WTC11 (cell line): ENCODE measurements around the gene UPF2. TPM values are rescaled to one million over a fixed set of nuclear protein-coding genes. Genes with fewer than 3 reads are reported as not detected.
A peak's percentile ranks its signal among the peaks of the same experiment; 100 is the strongest.

ENCODE experiments used
- ATAC-seq: fragments of 200-7000 bp; cut with Tn5 transposase; 2 replicates; pipeline ENCODE4 v1.10.0; 2021; ENCODE audit warnings: mild to moderate bottlenecking, moderate library complexity
- CTCF ChIA-PET: fragments of 300-600 bp; sonication (Branson Sonifier 250); formaldehyde crosslinking; loops from one replicate; lab custom pipeline; 2021; ENCODE audit warnings: antibody characterized with exemption; lab: Charles Lee
- POLR2A ChIA-PET: fragments of 350-600 bp; sonication (Branson Sonifier 250); formaldehyde crosslinking; loops from one replicate; lab custom pipeline; 2021; ENCODE audit warnings: antibody characterized with exemption; lab: Charles Lee
- DNase-seq: peaks from one replicate; pipeline ENCODE4 v3.0.0; 2021; ENCODE audit warnings: low spot score
- H3K27ac Mint-ChIP-seq: 2 replicates; pipeline ENCODE4 v1.8.0; 2021; ENCODE audit warnings: mixed read lengths
- H3K27me3 Mint-ChIP-seq: 2 replicates; pipeline ENCODE4 v1.8.0; 2021; ENCODE audit warnings: low read depth, mild to moderate bottlenecking, moderate library complexity, mixed read lengths
- H3K36me3 Mint-ChIP-seq: 2 replicates; pipeline ENCODE4 v1.8.0; 2021; ENCODE audit warnings: mixed read lengths
- H3K4me1 Mint-ChIP-seq: 2 replicates; pipeline ENCODE4 v1.8.0; 2022; ENCODE audit warnings: mixed read lengths
- H3K4me3 Mint-ChIP-seq: 2 replicates; pipeline ENCODE4 v1.8.0; 2021; ENCODE audit warnings: mild to moderate bottlenecking, moderate library complexity, mixed read lengths
- H3K9me3 Mint-ChIP-seq: 2 replicates; pipeline ENCODE4 v1.8.0; 2021; ENCODE audit warnings: mixed read lengths
- HMGA2 ChIP-seq: fragments of 250-450 bp; sonication (Bioruptor Pico); IDR thresholded peaks from 2 replicates; pipeline ENCODE4 v1.4.0; 2021; ENCODE audit warnings: mild to moderate bottlenecking, moderate library complexity
- JUN ChIP-seq: sonication (generic); formaldehyde crosslinking; IDR thresholded peaks from 2 replicates; pipeline ENCODE4 v1.8.0; 2023; ENCODE audit warnings: mild to moderate bottlenecking, missing genetic modification reagents
- MYBL2 ChIP-seq: sonication (generic); formaldehyde crosslinking; IDR thresholded peaks from 2 replicates; pipeline ENCODE4 v1.8.1; 2023; ENCODE audit warnings: mild to moderate bottlenecking, moderate library complexity, missing genetic modification reagents
- SP1 ChIP-seq: sonication (generic); formaldehyde crosslinking; conservative IDR thresholded peaks from 2 replicates; pipeline ENCODE4 v1.8.1; 2022; ENCODE audit warnings: missing genetic modification reagents
- ZNF396 ChIP-seq: fragments of 250-450 bp; sonication (Bioruptor Pico); IDR thresholded peaks from 2 replicates; pipeline ENCODE4 v1.8.0; 2021; ENCODE audit warnings: mild to moderate bottlenecking, moderate library complexity, borderline replicate concordance
- ZNF423 ChIP-seq: fragments of 250-450 bp; sonication (Bioruptor Pico); IDR thresholded peaks from 2 replicates; pipeline ENCODE4 v2.1.2; 2022; ENCODE audit warnings: mild to moderate bottlenecking, moderate library complexity
- total RNA-seq: library from RNA; stranded (reverse); gene quantifications from 3 replicates; pipeline ENCODE4 v1.2.3, GENCODE V29; 2021
- TF ChIP-seq, protein P1 (sequence below): sonication (generic); formaldehyde crosslinking; IDR thresholded peaks from 2 replicates; pipeline ENCODE4 v1.8.1; 2022; ENCODE audit warnings: mild to moderate bottlenecking, moderate library complexity, missing genetic modification reagents
- TF ChIP-seq, protein P2 (sequence below): fragments of 200-600 bp; IDR thresholded peaks from 2 replicates; pipeline ENCODE4 v1.8.0; 2022; ENCODE audit warnings: antibody characterized with exemption
- TF ChIP-seq, protein P3 (sequence below): sonication (generic); formaldehyde crosslinking; IDR thresholded peaks from 2 replicates; pipeline ENCODE4 v1.8.0; 2022; ENCODE audit warnings: mild to moderate bottlenecking, missing genetic modification reagents
- TF ChIP-seq, protein P4 (sequence below): fragments of 250-450 bp; sonication (Bioruptor Pico); conservative IDR thresholded peaks from 2 replicates; pipeline ENCODE4 v1.9.0; 2021; ENCODE audit warnings: mild to moderate bottlenecking

UPF2 gene
- total RNA-seq, 1 experiment from 2014 or later: 24.3 TPM

DNA sequence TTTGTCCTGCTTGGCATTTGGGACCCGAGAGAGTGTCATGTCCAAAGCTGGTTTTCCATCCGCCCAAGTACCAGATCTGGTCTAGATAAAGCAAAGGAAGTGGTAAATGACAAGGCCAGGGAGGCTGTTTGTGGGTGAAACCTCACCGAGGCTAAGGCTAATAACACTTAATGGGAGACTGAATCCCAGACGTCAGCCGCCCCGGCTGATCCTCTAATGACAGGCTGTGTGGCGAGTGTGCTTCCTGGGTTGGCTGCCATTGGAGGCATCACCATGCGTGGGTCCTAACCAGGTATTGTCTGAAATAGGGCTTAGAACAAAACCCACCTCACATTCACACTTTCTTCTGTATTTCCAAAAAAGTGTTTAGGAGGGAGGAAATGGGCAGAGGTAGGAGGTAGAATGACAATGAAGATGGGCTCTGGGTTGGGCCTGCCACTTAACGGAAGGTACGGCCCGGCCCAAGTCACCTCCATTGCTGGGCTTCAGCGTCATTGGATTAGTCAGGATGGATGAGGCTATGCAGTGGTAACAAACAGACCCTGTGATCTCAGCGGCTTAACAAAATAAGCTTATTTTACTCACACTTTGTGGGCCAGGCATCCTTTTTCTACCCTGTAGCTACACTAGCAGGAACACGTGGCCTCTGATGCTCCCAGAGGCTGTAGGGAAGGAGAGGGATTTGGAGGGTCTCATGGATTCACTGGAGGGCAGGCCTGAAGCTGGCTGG is 159.8 kb downstream of the UPF2 start (continued):
- TF ChIP-seq, protein P1, sequence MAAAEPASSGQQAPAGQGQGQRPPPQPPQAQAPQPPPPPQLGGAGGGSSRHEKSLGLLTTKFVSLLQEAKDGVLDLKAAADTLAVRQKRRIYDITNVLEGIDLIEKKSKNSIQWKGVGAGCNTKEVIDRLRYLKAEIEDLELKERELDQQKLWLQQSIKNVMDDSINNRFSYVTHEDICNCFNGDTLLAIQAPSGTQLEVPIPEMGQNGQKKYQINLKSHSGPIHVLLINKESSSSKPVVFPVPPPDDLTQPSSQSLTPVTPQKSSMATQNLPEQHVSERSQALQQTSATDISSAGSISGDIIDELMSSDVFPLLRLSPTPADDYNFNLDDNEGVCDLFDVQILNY (CRISPR knock-in tag): no peak

DNA sequence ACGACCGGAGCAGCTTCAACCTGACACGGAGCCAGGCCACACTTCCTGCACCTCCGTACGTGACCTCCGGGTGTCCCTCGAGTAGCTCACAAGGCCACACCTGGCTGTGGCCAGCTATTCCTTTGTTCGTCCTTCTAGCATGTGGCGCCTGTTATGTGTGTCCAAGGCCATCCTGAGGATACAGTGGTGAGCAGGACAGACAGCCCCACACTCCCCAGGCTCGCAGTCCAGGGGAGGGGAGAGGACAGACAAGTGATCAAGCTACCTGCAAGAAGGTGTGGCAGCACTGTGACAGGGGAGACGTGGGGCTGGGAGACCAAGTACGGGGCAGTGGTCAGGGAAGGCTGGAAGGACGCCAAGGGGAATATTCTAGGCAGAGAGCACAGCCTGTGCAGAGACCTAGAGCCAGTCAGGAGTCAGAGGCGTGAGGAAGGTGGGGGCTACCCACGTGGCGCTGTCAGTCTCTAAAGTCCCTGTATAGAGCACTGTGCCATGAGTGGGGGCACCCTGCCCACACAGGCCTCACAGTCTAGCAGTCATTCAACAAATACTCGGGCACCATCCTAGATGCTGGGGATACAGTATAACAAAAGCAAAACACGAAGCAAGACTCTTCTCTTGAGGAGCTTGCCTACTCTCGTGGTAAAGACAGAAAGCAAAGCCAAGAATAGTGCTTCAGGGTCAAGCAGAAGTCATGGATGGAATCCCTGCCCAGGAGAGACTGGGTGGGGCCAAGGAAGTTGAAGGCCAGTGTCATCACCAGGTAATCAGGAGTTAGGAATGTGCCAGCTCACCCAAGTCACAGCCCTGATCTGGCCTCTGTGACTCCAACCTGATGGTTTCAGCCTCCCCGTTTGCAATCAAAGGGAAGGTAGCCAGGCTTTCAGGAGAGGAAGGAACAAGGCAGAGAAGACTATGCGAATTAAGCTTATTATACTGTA is 160.9 kb downstream of the UPF2 start:
- Mint-ChIP-seq H3K27me3 (no peaks in the 10 kb centered on the region; the same call in 1 of the 2 replicates), H3K9me3 (no peaks in the 10 kb centered on the region)
- POLR2A ChIA-PET: interaction anchor here (0.6 kb wide), 1 partner anchor 737 kb away, joined by 3 read pairs; no protein-coding TSS in a partner anchor
- TF ChIP-seq ZNF423 (CRISPR knock-in tag): no peak
- TF ChIP-seq JUN (CRISPR knock-in tag): no peak
- no peak for TF ChIP-seq SP1 (CRISPR knock-in tag)
- TF ChIP-seq, protein P2, sequence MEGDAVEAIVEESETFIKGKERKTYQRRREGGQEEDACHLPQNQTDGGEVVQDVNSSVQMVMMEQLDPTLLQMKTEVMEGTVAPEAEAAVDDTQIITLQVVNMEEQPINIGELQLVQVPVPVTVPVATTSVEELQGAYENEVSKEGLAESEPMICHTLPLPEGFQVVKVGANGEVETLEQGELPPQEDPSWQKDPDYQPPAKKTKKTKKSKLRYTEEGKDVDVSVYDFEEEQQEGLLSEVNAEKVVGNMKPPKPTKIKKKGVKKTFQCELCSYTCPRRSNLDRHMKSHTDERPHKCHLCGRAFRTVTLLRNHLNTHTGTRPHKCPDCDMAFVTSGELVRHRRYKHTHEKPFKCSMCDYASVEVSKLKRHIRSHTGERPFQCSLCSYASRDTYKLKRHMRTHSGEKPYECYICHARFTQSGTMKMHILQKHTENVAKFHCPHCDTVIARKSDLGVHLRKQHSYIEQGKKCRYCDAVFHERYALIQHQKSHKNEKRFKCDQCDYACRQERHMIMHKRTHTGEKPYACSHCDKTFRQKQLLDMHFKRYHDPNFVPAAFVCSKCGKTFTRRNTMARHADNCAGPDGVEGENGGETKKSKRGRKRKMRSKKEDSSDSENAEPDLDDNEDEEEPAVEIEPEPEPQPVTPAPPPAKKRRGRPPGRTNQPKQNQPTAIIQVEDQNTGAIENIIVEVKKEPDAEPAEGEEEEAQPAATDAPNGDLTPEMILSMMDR: peak; percentile 21; the same call in 1 of the 2 replicates
- TF ChIP-seq, protein P3, sequence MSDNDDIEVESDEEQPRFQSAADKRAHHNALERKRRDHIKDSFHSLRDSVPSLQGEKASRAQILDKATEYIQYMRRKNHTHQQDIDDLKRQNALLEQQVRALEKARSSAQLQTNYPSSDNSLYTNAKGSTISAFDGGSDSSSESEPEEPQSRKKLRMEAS (CRISPR knock-in tag): peak; percentile 49; the same call in 1 of the 2 replicates
- TF ChIP-seq MYBL2 (CRISPR knock-in tag): no peak
- TF ChIP-seq, protein P4, sequence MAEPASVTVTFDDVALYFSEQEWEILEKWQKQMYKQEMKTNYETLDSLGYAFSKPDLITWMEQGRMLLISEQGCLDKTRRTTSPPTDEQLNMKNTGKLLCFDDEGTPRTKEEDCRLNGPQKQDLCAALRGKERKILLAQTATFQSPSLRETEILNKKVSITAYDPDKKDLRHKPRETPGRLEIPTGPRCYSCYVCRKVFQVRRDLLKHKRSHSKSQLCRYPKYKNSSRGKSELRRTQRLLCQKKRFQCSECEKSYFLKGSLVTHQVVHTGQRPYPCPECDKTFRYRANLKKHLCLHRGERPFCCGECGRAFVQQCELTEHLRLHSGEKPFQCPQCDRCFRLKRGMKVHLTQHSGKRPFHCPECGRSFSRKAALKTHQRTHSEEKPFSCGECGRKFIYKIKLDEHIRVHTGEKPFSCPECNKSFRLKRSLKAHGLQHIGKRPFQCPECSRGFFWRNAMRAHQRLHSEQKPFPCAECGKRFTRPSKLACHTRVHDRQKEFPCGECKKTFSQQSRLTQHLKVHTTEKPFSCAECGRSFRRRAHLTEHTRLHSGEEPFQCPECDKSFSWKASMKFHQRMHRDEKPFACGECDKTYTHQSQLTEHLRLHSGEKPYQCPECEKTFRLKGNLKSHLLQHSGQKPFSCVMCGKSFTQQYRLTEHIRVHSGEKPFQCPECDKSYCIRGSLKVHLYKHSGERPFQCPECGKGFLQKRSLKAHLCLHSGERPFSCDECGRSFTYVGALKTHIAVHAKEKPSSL (CRISPR knock-in tag): no peak
- TF ChIP-seq, all 79 proteins: peak for 2
- Mint-ChIP-seq H3K4me3 (no peak overlapping the region), H3K27ac (peak overlapping the region; percentile 78; the same call in 1 of the 2 replicates), H3K36me3 (no peaks in the 10 kb centered on the region), H3K4me1 (peaks cover 7% of the 10 kb centered on the region)
- ATAC-seq (peak; percentile 74), DNase-seq (peak; percentile 65)
- CTCF ChIA-PET: interaction anchor here (0.5 to 4.5 kb wide), 24 partner anchors 9 to 161 kb away, joined by 3 to 53 read pairs (median 5); partner anchors contain the start of gene UPF2

DNA sequence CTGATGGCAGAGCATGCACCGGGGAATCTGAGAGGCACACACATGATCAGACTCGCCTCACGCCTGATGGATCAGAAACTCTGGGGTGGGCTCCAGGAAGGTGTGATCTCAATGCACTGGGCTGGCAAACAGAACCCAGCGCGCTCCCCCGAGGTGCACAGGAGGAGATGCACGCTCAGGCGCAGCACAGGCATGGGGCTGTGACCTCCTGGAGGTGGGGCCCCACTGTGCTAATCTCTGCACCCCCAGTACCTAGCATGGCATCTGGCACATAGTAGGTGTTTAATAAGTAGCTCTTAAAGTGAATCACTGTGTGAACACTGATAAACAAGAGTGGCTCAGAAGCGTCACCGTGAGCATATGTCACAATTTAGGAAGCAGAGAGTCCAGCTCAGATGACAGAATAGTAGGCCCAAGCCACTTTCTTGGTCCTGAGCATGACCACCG is 161.6 kb downstream of the UPF2 start:
- DNase-seq: no peak

More for the DNA sequence above, 161.6 kb downstream of the UPF2 start:
- no peaks in the 10 kb centered on the region; the same call in 1 of the 2 replicates for H3K27me3 Mint-ChIP-seq
- peaks cover 13% of the 10 kb centered on the region for H3K4me1 Mint-ChIP-seq
- no peak overlapping the region for H3K27ac Mint-ChIP-seq
- POLR2A ChIA-PET: interaction anchor here (0.6 kb wide), 1 partner anchor 736 kb away, joined by 3 read pairs; no protein-coding TSS in a partner anchor
- H3K4me3 Mint-ChIP-seq: no peak overlapping the region
- no peaks in the 10 kb centered on the region for H3K9me3 Mint-ChIP-seq
- CTCF ChIA-PET: interaction anchor here (0.5 to 4.5 kb wide), 24 partner anchors 10 to 162 kb away, joined by 3 to 53 read pairs (median 5); partner anchors contain the start of gene UPF2
- TF ChIP-seq ZNF396 (CRISPR knock-in tag) (no peak), HMGA2 (CRISPR knock-in tag) (no peak)
- H3K36me3 Mint-ChIP-seq: no peaks in the 10 kb centered on the region
- ATAC-seq: no peak
